Right lobe of liver (tissue), 6 donors: ENCODE results near the gene MED10. TPM values are rescaled to one million over a fixed set of nuclear protein-coding genes. Genes with fewer than 3 reads are reported as not detected.

ENCODE experiments used
- ATAC-seq, 4 donors: fragments of 200-7000 bp; cut with Tn5 transposase; one replicate each; pipeline ENCODE4 v1.9.1; 2020; ENCODE audit warnings: mild to moderate bottlenecking in 4 of 4, moderate library complexity in 4 of 4
- DNase-seq, 3 donors: peaks; one replicate each; pipeline ENCODE4 v3.0.0-alpha.2; 2020
- H3K27ac ChIP-seq, 3 donors: fragments of 200-600 bp; one replicate each; pipeline ENCODE4 v1.8.0; 2022
- H3K27me3 ChIP-seq, 2 donors: fragments of 200-600 bp; one replicate each; pipeline ENCODE4 v1.8.0; 2022
- H3K36me3 ChIP-seq, 4 donors: fragments of 200-600 bp; sonication (generic) in 1 of 4; one replicate each; pipeline versions ENCODE4 v1.5.1 to v1.8.0; 2017 to 2022; ENCODE audit warnings: control low read depth in 1 of 4
- H3K4me1 ChIP-seq, 4 donors: fragments of 200-600 bp; sonication (generic) in 1 of 4; one replicate each; pipeline versions ENCODE4 v1.5.1 to v1.8.0; 2017 to 2022; ENCODE audit warnings: control low read depth in 1 of 4
- H3K4me3 ChIP-seq, 3 donors: fragments of 200-600 bp; one replicate each; pipeline ENCODE4 v1.8.0; 2022
- H3K9me3 ChIP-seq, 4 donors: fragments of 200-600 bp; sonication (generic) in 1 of 4; one replicate each; pipeline versions ENCODE4 v1.5.1 to v1.8.0; 2017 to 2022; ENCODE audit warnings: control low read depth in 1 of 4
- CTCF ChIP-seq, 4 donors: fragments of 200-600 bp in 3 of 4; fragments of 450-650 bp in 1 of 4; IDR thresholded peaks; one replicate each; pipeline versions ENCODE4 v1.5.1 to v1.8.0; 2016 to 2022; ENCODE audit warnings: antibody characterized with exemption in 4 of 4, mild to moderate bottlenecking in 2 of 4
- POLR2A ChIP-seq: fragments of 450-650 bp; IDR thresholded peaks from one replicate; pipeline ENCODE4 v1.6.1; 2017; ENCODE audit warnings: antibody characterized with exemption, mild to moderate bottlenecking
- WGBS: methylation state at CpG from one replicate; pipeline ENCODE4 v1.1.6; 2018; ENCODE audit warnings: low coverage, low lambda C conversion rate; ENCODE audit not compliant: insufficient coverage; ENCODE audit errors: missing lambda C conversion rate; 5-methylcytosine and 5-hydroxymethylcytosine counted together
- intact Hi-C, 2 donors: fragments of 100-400 bp; cut with DNase I; formaldehyde crosslinking; loops; one replicate each; pipeline versions ENCODE4 v1.11.2 to v1.14.1; 2022
- total RNA-seq, 6 experiments: library from RNA; depleted of rRNA in 2 of 6; stranded (reverse); fragments of >200 nt in 2 of 6; fragmentation: NEBNext Ultra II Directional in 3 of 6; extraction: Animal tissue kit (Norgen Biotek cat#: 25700) in 3 of 6; gene quantifications; one replicate each; pipeline versions ENCODE4 v1.1.0 to v1.2.4, GENCODE V29; 2016 to 2023
- donor health status: DM: no; HTN: yes; CAD: no.
- donor health status: DM: no; HTN: no; CAD: no.
- donor health status: DM: no; HTN: no; CAD: no.
- donor health status: DM: no; HTN: yes; CAD: no.
- donor health status: DM: no; HTN: yes; CAD: no.

Gene MED10
- total RNA-seq, 6 experiments from 2014 or later = 9.3 to 15.4 (median 12.7) TPM

GRCh38 chr5:6408260-6408596 is 29.9 kb upstream of the MED10 start:
- intact Hi-C loops = no loop called here
- Histone ChIP-seq H3K4me1 (no peaks in the 10 kb centered on the region), H3K27ac (no peak overlapping the region), H3K27me3 (no peaks in the 10 kb centered on the region), H3K36me3 (no peaks in the 10 kb centered on the region), H3K4me3 (no peak overlapping the region), H3K9me3 (no peaks in the 10 kb centered on the region)
- no peak for DNase-seq
- 46% methylated on average over 3 of the region's 5 CpGs for WGBS
- ATAC-seq = no peak
- no peak for TF ChIP-seq CTCF (IDR thresholded peaks at IDR 0.05)
- TF ChIP-seq POLR2A = no peak

GRCh38 chr5:6407558-6408259 is 29.4 kb upstream of the MED10 start:
- 46% methylated on average over 6 of the region's 6 CpGs for whole genome bisulfite sequencing
- H3K9me3 ChIP-seq = no peaks in the 10 kb centered on the region
- intact Hi-C loops = no loop called here
- H3K4me1 ChIP-seq = no peaks in the 10 kb centered on the region
- H3K27me3 ChIP-seq = no peaks in the 10 kb centered on the region
- ATAC-seq = no peak
- no peak for DNase-seq
- H3K36me3 ChIP-seq = no peaks in the 10 kb centered on the region
- TF ChIP-seq CTCF (IDR thresholded peaks at IDR 0.05) (no peak), POLR2A (no peak)
- no peak overlapping the region for H3K4me3 ChIP-seq
- H3K27ac ChIP-seq = no peak overlapping the region

DNA sequence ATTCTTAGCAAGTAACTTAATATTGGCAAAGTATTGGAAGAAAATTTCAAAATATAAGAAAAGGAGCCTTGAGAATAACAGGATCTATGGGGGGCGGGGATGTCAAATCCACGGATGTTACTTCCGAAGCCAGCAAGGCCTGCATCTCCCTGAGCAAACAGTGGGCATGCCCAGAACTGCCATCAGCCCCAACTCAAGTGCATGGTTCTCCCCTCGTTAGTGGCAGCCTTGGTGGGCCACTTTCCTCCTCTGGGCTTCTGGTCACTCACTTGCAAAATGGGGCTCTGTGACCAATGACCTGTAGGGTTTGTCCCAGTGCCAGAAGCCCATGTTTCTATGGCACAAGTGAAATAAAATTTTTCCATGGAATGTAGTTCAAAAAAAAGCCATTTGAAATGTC is 27.2 kb upstream of the MED10 start:
- Histone ChIP-seq H3K36me3 (no peaks in the 10 kb centered on the region), H3K27me3 (no peaks in the 10 kb centered on the region), H3K4me3 (no peak overlapping the region), H3K9me3 (no peaks in the 10 kb centered on the region), H3K27ac (no peak overlapping the region), H3K4me1 (no peaks in the 10 kb centered on the region)
- intact Hi-C loops = no loop called here
- DNase-seq (no peak), ATAC-seq (no peak)
- 92% methylated on average over 3 of the region's 4 CpGs for whole genome bisulfite sequencing
- TF ChIP-seq CTCF (IDR thresholded peaks at IDR 0.05) = no peak
- TF ChIP-seq POLR2A = no peak

DNA sequence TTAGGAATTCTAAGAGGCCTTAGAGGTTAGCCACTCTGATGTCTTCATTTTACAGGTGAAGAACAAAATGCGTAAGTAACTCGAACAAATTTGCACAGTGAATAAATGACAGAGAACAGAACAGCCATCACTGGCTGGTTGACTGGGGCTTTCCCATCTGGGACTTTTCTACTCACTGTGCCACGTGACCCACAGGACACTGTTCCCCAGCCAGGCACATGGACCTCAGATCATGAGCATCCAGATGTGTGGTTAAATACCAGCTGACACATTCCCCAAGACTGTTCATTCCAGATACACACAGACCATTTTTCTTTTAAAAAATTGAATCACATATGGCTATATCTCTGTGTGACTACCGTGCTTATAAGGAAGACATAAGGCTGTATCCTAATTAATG is 25.8 kb upstream of the MED10 start:
- ATAC-seq = no peak
- Histone ChIP-seq H3K4me1 (no peaks in the 10 kb centered on the region), H3K9me3 (no peaks in the 10 kb centered on the region), H3K4me3 (no peak overlapping the region), H3K27ac (no peak overlapping the region), H3K36me3 (no peaks in the 10 kb centered on the region), H3K27me3 (no peaks in the 10 kb centered on the region)
- intact Hi-C loops = no loop called here
- TF ChIP-seq POLR2A (no peak), CTCF (IDR thresholded peaks at IDR 0.05) (no peak)
- no peak for DNase-seq
- WGBS = 66% methylated on average over 4 of the region's 4 CpGs

DNA sequence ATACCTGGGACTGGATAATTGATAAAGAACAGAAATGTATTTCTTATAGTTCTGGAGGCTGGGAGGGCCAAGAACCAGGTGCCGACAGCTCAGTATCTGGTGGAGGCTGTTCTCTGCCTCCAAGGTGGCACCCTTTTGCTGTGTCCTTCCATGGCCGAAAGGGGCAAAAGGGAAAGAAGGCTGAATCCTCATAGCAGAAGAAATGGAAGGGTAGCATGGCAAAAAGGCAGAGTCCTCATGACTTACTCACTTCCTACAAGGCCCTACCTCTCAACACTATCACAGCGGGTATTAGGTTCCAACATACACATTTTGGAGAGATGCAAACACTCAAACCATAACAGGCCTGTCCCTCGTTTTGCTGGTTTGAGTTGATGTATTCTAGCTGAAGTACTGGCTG is 25.1 kb upstream of the MED10 start:
- Histone ChIP-seq H3K27ac (no peak overlapping the region), H3K4me3 (no peak overlapping the region), H3K9me3 (no peaks in the 10 kb centered on the region), H3K27me3 (no peaks in the 10 kb centered on the region), H3K36me3 (no peaks in the 10 kb centered on the region), H3K4me1 (no peaks in the 10 kb centered on the region)
- no peak for ATAC-seq
- TF ChIP-seq POLR2A = no peak
- no peak for TF ChIP-seq CTCF (IDR thresholded peaks at IDR 0.05)
- intact Hi-C loops = no loop called here
- WGBS = 46% methylated on average over 3 of the region's 4 CpGs
- DNase-seq = no peak
